Breast epithelium (tissue), 4 donors: ENCODE measurements around the gene FAM193A. TPM values are rescaled to one million over a fixed set of nuclear protein-coding genes. Genes with fewer than 3 reads are reported as not detected.

ENCODE experiments used
- DNase-seq, 2 donors: peaks; one replicate each; pipeline ENCODE4 v3.0.0-alpha.2; 2019; ENCODE audit warnings: low spot score in 2 of 2
- H3K27ac ChIP-seq, 2 donors: fragments of 200-600 bp; sonication (generic) in 1 of 2; one replicate each; pipeline ENCODE4 v1.5.1; 2016 to 2019; ENCODE audit warnings: mild to moderate bottlenecking in 1 of 2
- H3K27me3 ChIP-seq, 2 donors: fragments of 200-600 bp; sonication (generic) in 1 of 2; one replicate each; pipeline versions ENCODE4 v1.5.1 to v1.6.0; 2017 to 2019; ENCODE audit warnings: control low read depth in 1 of 2, mild to moderate bottlenecking in 1 of 2
- H3K36me3 ChIP-seq: fragments of 200-600 bp; one replicate; pipeline ENCODE4 v1.5.1; 2019
- H3K4me1 ChIP-seq, 2 donors: fragments of 200-600 bp; sonication (generic); one replicate each; pipeline ENCODE4 v1.5.1; 2016 to 2019; ENCODE audit warnings: control low read depth in 1 of 2
- H3K4me3 ChIP-seq, 3 donors: fragments of 200-600 bp; sonication (generic); 1 replicate in 2 of 3; 2 replicates in 1 of 3; pipeline ENCODE4 v1.5.1; 2016 to 2019; ENCODE audit warnings: mild to moderate bottlenecking in 3 of 3, moderate library complexity in 2 of 3
- H3K9me3 ChIP-seq, 2 donors: fragments of 200-600 bp; sonication (generic) in 1 of 2; one replicate each; pipeline ENCODE4 v1.5.1; 2016 to 2019; ENCODE audit warnings: control low read depth in 1 of 2
- POLR2A ChIP-seq: fragments of 450-650 bp; IDR thresholded peaks from one replicate; pipeline ENCODE4 v1.6.1; 2016; ENCODE audit warnings: antibody characterized with exemption, mild to moderate bottlenecking, moderate library complexity
- POLR2AphosphoS5 ChIP-seq, 3 donors: sonication (generic); formaldehyde crosslinking; IDR thresholded peaks; one replicate each; pipeline ENCODE4 v1.6.1; 2017; ENCODE audit warnings: antibody characterized with exemption in 3 of 3
- intact Hi-C: fragments of 100-400 bp; cut with DNase I; formaldehyde crosslinking; loops from one replicate; pipeline ENCODE4 v1.15.1; 2023; ENCODE audit warnings: low total_unique reads
- total RNA-seq, 3 donors: library from RNA; depleted of rRNA; stranded (reverse); fragments of >200 nt; gene quantifications; one replicate each; pipeline ENCODE4 v1.1.0, GENCODE V29; 2016
- TF ChIP-seq, protein P1 (sequence below), 3 donors: fragments of 450-650 bp; IDR thresholded peaks; one replicate each; pipeline ENCODE4 v1.5.1; 2016 to 2017; ENCODE audit warnings: antibody characterized with exemption in 3 of 3, mild to moderate bottlenecking in 3 of 3, moderate library complexity in 3 of 3

The FAM193A gene
- total RNA-seq, 3 donors from 2014 or later = 24.5 to 26.5 (median 24.7) TPM

- Histone ChIP-seq H3K27ac (no peak overlapping the region), H3K4me3 (no peak overlapping the region), H3K27me3 (no peaks in the 10 kb centered on the region), H3K4me1 (no peaks in the 10 kb centered on the region), H3K36me3 (no peaks in the 10 kb centered on the region), H3K9me3 (no peaks in the 10 kb centered on the region)
- TF ChIP-seq POLR2AphosphoS5 (IDR thresholded peaks at IDR 0.05) (no peak), POLR2A (no peak)
- TF ChIP-seq, protein P1, sequence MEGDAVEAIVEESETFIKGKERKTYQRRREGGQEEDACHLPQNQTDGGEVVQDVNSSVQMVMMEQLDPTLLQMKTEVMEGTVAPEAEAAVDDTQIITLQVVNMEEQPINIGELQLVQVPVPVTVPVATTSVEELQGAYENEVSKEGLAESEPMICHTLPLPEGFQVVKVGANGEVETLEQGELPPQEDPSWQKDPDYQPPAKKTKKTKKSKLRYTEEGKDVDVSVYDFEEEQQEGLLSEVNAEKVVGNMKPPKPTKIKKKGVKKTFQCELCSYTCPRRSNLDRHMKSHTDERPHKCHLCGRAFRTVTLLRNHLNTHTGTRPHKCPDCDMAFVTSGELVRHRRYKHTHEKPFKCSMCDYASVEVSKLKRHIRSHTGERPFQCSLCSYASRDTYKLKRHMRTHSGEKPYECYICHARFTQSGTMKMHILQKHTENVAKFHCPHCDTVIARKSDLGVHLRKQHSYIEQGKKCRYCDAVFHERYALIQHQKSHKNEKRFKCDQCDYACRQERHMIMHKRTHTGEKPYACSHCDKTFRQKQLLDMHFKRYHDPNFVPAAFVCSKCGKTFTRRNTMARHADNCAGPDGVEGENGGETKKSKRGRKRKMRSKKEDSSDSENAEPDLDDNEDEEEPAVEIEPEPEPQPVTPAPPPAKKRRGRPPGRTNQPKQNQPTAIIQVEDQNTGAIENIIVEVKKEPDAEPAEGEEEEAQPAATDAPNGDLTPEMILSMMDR (IDR thresholded peaks at IDR 0.05) = no peak
- no peak for DNase-seq
- intact Hi-C loops = no loop called here
These were observed 38.4 kb downstream of the FAM193A start for GRCh38 chr4:2574863-2575262.

DNA sequence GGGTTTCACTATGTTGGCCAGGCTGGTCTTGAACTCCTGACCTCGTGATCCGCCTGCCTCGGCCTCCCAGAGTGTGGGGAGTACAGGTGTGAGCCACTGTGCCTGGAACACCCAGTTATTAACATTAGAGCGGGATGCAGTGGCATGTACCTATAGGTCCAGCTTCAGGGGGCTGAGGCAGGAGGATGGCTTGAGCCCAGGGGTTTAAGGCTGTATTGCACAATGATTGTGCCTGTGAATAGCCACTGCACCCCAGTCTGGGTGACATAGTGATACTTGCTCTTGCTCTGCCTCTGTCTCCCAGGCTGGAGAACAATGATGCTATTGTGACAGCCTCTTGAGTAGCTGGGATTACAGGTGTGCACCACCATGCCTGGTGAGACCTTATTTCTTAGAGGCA lies 39.8 kb downstream of the FAM193A start:
- DNase-seq = no peak
- Histone ChIP-seq H3K36me3 (no peaks in the 10 kb centered on the region), H3K27me3 (no peaks in the 10 kb centered on the region), H3K27ac (no peak overlapping the region), H3K4me1 (no peaks in the 10 kb centered on the region), H3K9me3 (no peaks in the 10 kb centered on the region), H3K4me3 (no peak overlapping the region)
- intact Hi-C loops = no loop called here
- TF ChIP-seq POLR2A = no peak
- no peak for TF ChIP-seq POLR2AphosphoS5 (IDR thresholded peaks at IDR 0.05)
- TF ChIP-seq, protein P1 (IDR thresholded peaks at IDR 0.05) = no peak

DNA sequence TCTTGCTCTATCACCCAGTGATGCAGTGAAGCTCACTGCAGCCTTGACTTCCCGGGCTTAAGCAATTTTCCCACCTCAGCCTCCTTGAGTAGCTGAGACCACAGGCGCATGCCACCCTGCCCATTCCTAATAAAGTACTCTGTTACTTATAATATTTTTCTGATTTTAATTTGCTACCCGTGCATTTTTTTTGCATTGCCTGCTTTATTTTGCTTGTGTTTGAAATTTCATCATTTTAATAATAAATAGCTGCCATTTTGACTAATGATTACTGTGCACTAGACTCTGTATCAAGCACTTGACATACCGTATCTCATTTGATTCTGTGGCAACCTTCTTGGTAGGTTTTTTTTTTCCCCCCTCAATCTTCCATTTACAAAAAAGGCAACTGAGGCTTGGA lies 41.7 kb downstream of the FAM193A start:
- Histone ChIP-seq H3K36me3 (no peaks in the 10 kb centered on the region), H3K4me3 (no peak overlapping the region), H3K27ac (no peak overlapping the region), H3K4me1 (no peaks in the 10 kb centered on the region), H3K27me3 (no peaks in the 10 kb centered on the region), H3K9me3 (no peaks in the 10 kb centered on the region)
- no peak for DNase-seq
- intact Hi-C loops = no loop called here
- no peak for TF ChIP-seq POLR2AphosphoS5 (IDR thresholded peaks at IDR 0.05)
- TF ChIP-seq, protein P1 (IDR thresholded peaks at IDR 0.05) = no peak
- TF ChIP-seq POLR2A = no peak

- Histone ChIP-seq H3K4me1 (no peaks in the 10 kb centered on the region), H3K27me3 (no peaks in the 10 kb centered on the region), H3K9me3 (no peaks in the 10 kb centered on the region), H3K4me3 (no peak overlapping the region), H3K27ac (no peak overlapping the region), H3K36me3 (no peaks in the 10 kb centered on the region)
- TF ChIP-seq, protein P1 (IDR thresholded peaks at IDR 0.05) = no peak
- TF ChIP-seq POLR2AphosphoS5 (IDR thresholded peaks at IDR 0.05) (no peak), POLR2A (no peak)
- no peak for DNase-seq
- intact Hi-C loops = no loop called here
These were observed 43.5 kb downstream of the FAM193A start for GRCh38 chr4:2579910-2580309.

GRCh38 chr4:2583092-2583491 lies 46.6 kb downstream of the FAM193A start:
- H3K4me1 ChIP-seq = peaks cover 0 to 5% of the 10 kb centered on the region in 2 donors
- peak overlapping the region in 1 of 2 donors; percentile 35 for H3K27ac ChIP-seq
- no peaks in the 10 kb centered on the region for H3K9me3 ChIP-seq

More at GRCh38 chr4:2583092-2583491, 46.6 kb downstream of the FAM193A start:
- no peak for DNase-seq
- intact Hi-C loops = no loop called here
- Histone ChIP-seq H3K27me3 (no peaks in the 10 kb centered on the region), H3K36me3 (no peaks in the 10 kb centered on the region), H3K4me3 (peak overlapping the region in 1 of 3 donors; percentile 27)
- TF ChIP-seq POLR2AphosphoS5 (IDR thresholded peaks at IDR 0.05) (no peak), POLR2A (no peak)
- TF ChIP-seq, protein P1 (IDR thresholded peaks at IDR 0.05) = no peak
